Measurements from ENCODE around the gene CASQ1.

CASQ1 gene

GRCh38 chr1:160168609-160169369, 21.6 kb upstream of the CASQ1 start:
- no peak for DNase-seq

- peak; percentile 81 to 86 for DNase-seq
These were observed 20.6 kb upstream of the CASQ1 start for GRCh38 chr1:160169553-160170399.

- DNase-seq = no peak
These were observed 19.0 kb upstream of the CASQ1 start for GRCh38 chr1:160171354-160171753.

DNA sequence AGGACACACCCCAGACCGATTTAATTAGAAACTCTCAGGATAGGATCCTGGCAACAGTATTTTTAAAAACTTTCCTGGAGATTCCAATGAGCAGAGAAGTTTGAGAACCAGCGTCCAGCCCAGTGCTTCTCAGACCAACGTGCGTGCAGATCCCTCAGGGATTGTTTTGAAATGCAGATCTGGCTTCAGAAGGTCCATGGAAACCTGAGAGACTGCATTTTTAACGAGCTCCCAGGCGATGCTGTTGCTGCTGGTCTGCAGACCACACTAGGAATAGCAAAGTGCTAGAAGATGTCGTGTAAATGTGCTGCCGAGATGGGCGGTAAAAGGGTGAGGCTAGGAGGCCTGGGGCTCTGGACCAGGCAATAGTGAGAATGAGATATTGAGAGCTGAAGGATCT, 18.4 kb upstream of the CASQ1 start:
- DNase-seq = no peak

DNA sequence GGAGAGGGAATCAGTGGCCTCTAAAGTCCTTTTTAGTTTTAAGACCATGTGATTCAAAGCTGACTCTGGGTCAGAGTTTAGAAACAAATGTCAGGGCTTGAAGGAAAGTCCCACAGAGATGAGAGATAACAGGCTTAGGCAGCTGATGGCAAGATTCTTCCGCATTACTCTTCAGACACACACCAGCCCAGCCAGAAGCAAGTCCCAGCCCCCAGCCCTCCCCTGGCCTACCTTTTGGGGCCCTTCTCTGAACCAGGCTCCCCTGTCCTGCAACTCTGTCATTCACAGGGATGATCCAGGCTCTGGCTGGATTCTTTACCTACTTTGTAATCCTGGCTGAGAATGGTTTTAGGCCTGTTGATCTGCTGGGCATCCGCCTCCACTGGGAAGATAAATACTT, 13.1 kb upstream of the CASQ1 start:
- DNase-seq = no peak

DNA sequence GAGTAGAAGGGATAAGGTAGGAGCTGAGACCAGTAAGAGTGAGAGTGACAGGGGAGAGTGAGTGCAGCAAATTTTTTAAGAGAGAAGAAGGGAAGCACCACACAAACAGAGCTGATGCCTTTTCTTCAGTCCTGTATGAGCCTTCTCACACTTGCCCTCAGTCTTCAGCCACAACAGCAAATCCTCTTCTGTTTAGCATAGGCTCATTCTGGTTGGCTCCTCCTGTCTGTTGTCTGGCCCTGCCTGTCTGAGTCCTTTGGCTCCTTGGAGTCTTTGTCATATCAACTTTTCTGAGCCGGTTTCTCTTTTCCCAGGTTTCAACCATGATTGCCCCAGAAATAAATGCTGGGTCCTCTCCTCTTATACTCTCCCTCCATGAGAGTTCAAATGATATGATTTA, 12.7 kb upstream of the CASQ1 start:
- DNase-seq = no peak

GRCh38 chr1:160178731-160179130, 11.6 kb upstream of the CASQ1 start:
- DNase-seq = no peak

DNA sequence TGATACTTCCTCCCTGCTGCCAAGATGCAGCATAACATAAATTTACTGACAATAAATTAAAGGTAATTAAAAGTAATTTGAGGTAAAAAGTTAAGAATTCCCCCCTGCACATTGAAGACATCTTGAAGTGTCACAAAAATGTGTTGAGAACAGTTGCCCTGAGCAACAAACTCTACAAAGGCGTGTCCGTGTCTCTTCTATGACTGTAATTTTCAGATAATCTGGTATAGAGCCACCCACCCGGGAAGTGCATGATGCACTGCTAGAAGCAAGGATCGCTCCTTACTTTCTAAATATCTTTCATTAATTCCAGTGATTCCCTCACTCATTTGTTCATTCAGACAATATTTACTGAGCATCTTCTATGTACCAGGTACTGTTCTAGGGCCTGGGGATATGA, 11.0 kb upstream of the CASQ1 start:
- DNase-seq = no peak

GRCh38 chr1:160186246-160186645, 4.1 kb upstream of the CASQ1 start:
- DNase-seq = no peak

GRCh38 chr1:160186729-160187128, 3.6 kb upstream of the CASQ1 start:
- no peak for DNase-seq

GRCh38 chr1:160187407-160187806, 3.0 kb upstream of the CASQ1 start:
- no peak for DNase-seq

GRCh38 chr1:160188341-160188740, 2.0 kb upstream of the CASQ1 start:
- no peak for DNase-seq

DNA sequence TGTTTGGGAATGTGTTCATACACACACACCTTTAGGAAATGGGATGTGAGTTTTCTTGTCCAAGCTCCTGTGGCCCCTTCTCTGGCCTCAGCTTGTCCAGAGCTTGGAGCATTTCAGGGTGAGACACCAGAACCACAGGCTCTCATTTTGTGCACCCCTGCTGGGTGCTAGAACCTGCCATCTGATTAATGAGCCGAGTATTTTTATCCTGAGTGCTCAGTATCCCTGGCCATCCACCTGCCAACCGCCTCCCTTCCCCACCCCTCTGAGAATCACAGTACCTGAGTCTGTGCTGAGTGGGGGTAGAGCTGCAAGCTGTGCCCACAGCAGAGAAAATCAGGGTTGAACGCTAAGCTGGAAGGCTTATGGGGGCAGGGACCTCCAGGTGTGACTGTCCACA, 1.4 kb downstream of the CASQ1 start:
- no peak for DNase-seq

DNA sequence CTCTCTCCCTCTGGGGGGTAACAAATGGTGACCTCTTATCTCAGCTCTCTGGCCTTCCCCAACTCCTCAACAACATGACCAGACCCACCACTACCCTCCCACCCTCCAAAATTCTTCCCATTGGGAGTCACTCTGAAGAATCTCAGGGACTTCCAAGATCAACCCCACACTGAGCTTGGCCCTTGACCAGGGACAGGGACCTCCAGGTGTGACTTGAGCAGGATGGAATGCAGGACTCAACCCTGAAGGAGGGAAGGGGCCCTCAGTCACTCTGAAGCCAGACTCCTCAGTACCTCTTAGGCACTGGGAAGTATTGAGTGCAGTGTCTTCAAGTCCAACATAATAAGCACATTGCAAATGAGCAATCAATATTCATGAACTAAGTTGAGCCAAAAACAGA, 1.9 kb downstream of the CASQ1 start:
- no peak for DNase-seq

DNA sequence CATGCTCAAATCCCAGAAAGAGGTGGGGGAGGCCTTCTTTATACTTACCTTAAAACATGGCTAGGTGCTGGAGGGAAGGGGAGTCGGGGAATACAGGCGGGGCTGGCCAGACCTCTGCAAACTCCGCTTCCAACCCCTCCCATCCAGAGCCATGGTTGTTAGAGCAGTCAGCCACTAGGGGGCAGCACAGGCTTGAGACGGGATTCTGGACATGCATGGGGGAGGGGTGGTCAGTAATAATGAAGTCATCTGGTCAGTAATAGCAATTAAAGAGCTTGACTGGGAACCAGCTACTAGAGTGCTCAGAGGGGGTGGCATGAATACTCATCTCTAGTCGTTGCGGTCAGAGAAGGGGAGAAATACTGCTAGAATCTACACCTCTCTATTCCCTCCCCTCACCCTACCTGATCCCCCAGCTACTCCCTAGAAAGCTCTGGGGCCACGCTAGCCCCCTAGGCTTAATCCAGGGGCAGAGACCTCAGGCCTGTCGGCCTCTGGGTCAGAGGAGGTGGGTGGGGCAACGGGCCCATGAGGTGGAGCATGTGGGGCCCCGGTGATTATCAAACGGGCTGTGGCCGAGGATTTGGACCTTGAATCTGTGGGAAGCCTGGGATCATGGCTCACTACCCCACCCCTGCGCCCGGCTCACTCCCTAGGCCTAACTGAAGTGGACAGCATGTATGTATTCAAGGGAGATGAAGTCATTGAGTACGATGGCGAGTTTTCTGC, 2.9 kb downstream of the CASQ1 start:
- peak; percentile 80 to 91 for DNase-seq

DNA sequence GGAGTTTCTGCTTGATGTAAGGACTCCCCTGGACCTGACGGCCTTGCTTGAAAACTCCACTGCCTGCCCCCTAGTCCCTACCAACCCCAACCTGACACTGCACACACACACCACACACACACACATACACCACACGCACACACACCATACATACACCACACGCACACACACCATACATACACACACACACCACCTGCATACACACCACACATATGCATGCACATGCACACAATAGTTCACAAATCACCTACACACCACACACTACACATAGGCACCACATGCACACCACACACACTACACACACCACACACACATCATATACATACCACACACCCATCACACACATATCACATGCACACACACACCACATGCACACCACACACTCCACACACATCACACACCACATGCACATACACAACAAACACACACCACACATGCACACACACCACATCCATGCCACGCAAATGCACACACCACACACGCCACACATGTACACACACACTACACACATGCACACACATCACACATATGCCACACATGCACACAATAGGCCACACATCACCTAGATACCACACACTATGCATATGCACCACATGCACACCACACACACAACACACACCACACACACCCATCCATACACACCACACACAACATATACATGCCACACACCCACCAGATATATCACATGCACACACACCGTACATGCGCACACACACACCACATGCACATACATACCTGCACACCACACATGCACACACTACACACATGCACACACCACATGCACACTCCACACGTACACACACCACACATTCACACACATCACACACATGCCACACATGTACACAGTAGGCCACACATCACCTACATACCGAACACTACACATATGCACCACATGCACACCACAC, 3.7 kb downstream of the CASQ1 start:
- no peak for DNase-seq

DNA sequence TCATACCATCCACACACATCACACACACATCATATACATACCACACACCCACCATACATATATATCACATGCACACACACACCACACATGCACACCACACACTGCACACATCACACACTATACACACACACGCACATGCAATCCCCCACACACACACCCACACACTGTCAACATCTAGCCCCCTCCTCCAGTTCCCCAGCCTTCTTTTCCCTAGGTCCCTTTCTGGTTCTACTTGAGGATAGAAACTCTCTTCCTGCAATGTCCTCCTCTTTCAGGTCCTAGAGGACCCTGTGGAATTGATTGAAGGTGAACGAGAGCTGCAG, 4.3 kb downstream of the CASQ1 start:
- DNase-seq = no peak

GRCh38 chr1:160196143-160196542, 5.8 kb downstream of the CASQ1 start:
- no peak for DNase-seq

GRCh38 chr1:160197231-160197630, 6.9 kb downstream of the CASQ1 start:
- DNase-seq = no peak

DNA sequence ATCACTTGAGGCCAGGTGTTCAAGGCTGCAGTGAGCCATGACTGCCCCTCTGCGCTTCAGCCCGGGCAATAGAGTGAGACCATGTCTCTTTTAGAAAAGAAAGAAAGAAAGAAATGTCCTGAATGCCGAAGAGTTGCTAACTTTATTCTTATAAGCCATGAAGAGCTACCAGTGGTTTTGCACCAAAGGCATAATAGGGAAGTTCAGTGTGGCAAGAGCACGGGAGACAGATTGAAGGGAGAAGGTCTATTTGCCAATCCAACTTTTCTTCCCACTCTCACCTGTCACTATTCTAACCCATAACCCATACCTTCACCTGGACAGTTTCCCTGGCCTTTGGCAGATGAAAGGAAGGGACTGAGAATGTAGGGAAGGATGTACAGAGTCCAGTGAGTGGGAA, 10.4 kb downstream of the CASQ1 start:
- no peak for DNase-seq

GRCh38 chr1:160204526-160205241, 14.3 kb downstream of the CASQ1 start:
- DNase-seq = no peak
